Endothelial cell of umbilical vein (primary cell): ENCODE data around the gene TAMALIN. TPM values are rescaled to one million over a fixed set of nuclear protein-coding genes. Genes with fewer than 3 reads are reported as not detected.

Experiments
- BruUV-seq: library from RNA; stranded (reverse); fragments of 400-500 nt; replicated peaks from 2 replicates; lab custom pipeline; 2021; lab: Mats Ljungman, UMichigan
- CTCF ChIA-PET: fragments of 300-600, 350-600 bp; sonication (Branson Sonifier 250); formaldehyde crosslinking; loops from one replicate; lab custom pipeline; 2021; ENCODE audit warnings: antibody characterized with exemption, inconsistent platforms; lab: Charles Lee
- POLR2A ChIA-PET: fragments of 300-600, 350-600 bp; sonication (Branson Sonifier 250); formaldehyde crosslinking; loops from one replicate; lab custom pipeline; 2021; ENCODE audit warnings: antibody characterized with exemption, inconsistent platforms; lab: Charles Lee
- DNase-seq: peaks from one replicate; pipeline ENCODE4 v3.0.0-alpha.2; 2011; ENCODE audit warnings: low read depth, low spot score
- FAIRE-seq: peaks from 2 replicates; lab custom pipeline; 2011; peaks lifted over from hg19 to GRCh38; lab: Jason Lieb, UNC
- H2AFZ ChIP-seq: 2 replicates; pipeline ENCODE4 v1.6.0; 2012; ENCODE audit warnings: low read depth, low read length, control low read depth, inconsistent platforms
- H3K27ac ChIP-seq: 2 replicates; pipeline ENCODE4 v1.5.1; 2011; ENCODE audit warnings: low read depth, mild to moderate bottlenecking, control low read depth, low read length, moderate library complexity; ENCODE audit not compliant: insufficient read depth
- H3K27me3 ChIP-seq, 2 experiments: 2 replicates each; pipeline versions ENCODE4 v1.6.0 to v1.6.1; 2011; ENCODE audit warnings: low read length in 2 of 2, mixed read lengths in 1 of 2; ENCODE audit not compliant: control insufficient read depth in 2 of 2, insufficient read depth in 2 of 2
- H3K36me3 ChIP-seq, 2 experiments: 2 replicates in 1 of 2; 3 replicates in 1 of 2; pipeline ENCODE4 v1.5.1; 2011; ENCODE audit warnings: low read length in 2 of 2, mild to moderate bottlenecking in 1 of 2, moderate library complexity in 1 of 2; ENCODE audit not compliant: control insufficient read depth in 2 of 2, insufficient read depth in 2 of 2; ENCODE audit errors: extremely low read depth in 1 of 2
- H3K4me1 ChIP-seq: 3 replicates; pipeline ENCODE4 v1.5.1; 2011; ENCODE audit warnings: mild to moderate bottlenecking, low read length; ENCODE audit not compliant: control insufficient read depth, insufficient read depth; ENCODE audit errors: extremely low read depth
- H3K4me2 ChIP-seq: 2 replicates; pipeline ENCODE4 v1.6.1; 2011; ENCODE audit warnings: low read length, control low read depth, mixed read lengths; ENCODE audit not compliant: insufficient read depth
- H3K4me3 ChIP-seq, 3 experiments: fragments of 200-600 bp in 1 of 3; sonication (generic), shearing (Covaris generic) in 1 of 3; replicated peaks in 1 of 3; 2 replicates each; pipeline ENCODE4 v1.5.1; 2011 to 2016; ENCODE audit warnings: control low read depth in 3 of 3, low read length in 3 of 3, mild to moderate bottlenecking in 2 of 3, inconsistent platforms in 1 of 3, low read depth in 1 of 3, moderate library complexity in 1 of 3; ENCODE audit not compliant: insufficient read depth in 1 of 3
- H3K79me2 ChIP-seq: 2 replicates; pipeline ENCODE4 v1.6.0; 2012; ENCODE audit warnings: low read length, inconsistent platforms; ENCODE audit not compliant: control insufficient read depth, insufficient read depth
- H3K9ac ChIP-seq: replicated peaks from 2 replicates; pipeline ENCODE3; 2011; ENCODE audit warnings: low read length, control low read depth; ENCODE audit not compliant: insufficient read depth; ENCODE audit errors: extremely low read depth
- H3K9me1 ChIP-seq: replicated peaks from 3 replicates; pipeline ENCODE4 v1.6.0; 2011; ENCODE audit warnings: mild to moderate bottlenecking, low read length; ENCODE audit not compliant: control insufficient read depth, insufficient read depth; ENCODE audit errors: extremely low read depth
- H3K9me3 ChIP-seq: replicated peaks from 2 replicates; pipeline ENCODE4 v1.5.1; 2012; ENCODE audit warnings: low read length, inconsistent platforms; ENCODE audit not compliant: control insufficient read depth, insufficient read depth
- H4K20me1 ChIP-seq: replicated peaks from 2 replicates; pipeline ENCODE3; 2011; ENCODE audit warnings: mild to moderate bottlenecking, low read length; ENCODE audit not compliant: control insufficient read depth, insufficient read depth; ENCODE audit errors: extremely low read depth
- CTCF ChIP-seq, 2 donors: IDR thresholded peaks; 1 replicate in 1 of 2; 2 replicates in 1 of 2; pipeline ENCODE4 v1.5.1; 2011; ENCODE audit warnings: low read length in 2 of 2, mild to moderate bottlenecking in 2 of 2, moderate library complexity in 2 of 2, control low read depth in 1 of 2, inconsistent platforms in 1 of 2, low read depth in 1 of 2; ENCODE audit not compliant: insufficient read depth in 1 of 2; ENCODE audit errors: extremely low read depth in 1 of 2
- EZH2 ChIP-seq: IDR thresholded peaks from 2 replicates; pipeline ENCODE4 v1.6.1; 2012; ENCODE audit warnings: borderline replicate concordance, low read depth, mild to moderate bottlenecking, moderate library complexity, low read length, inconsistent platforms; ENCODE audit not compliant: severe bottlenecking
- FOS ChIP-seq: IDR thresholded peaks from 2 replicates; pipeline ENCODE4 v1.6.1; 2011; ENCODE audit warnings: mild to moderate bottlenecking, low read length, moderate library complexity, borderline replicate concordance; ENCODE audit not compliant: insufficient read depth
- JUN ChIP-seq: IDR thresholded peaks from 2 replicates; pipeline ENCODE4 v1.6.1; 2011; ENCODE audit warnings: borderline replicate concordance, low read depth; ENCODE audit not compliant: insufficient read length, insufficient read depth
- MAX ChIP-seq: IDR thresholded peaks from 2 replicates; pipeline ENCODE4 v1.6.1; 2011; ENCODE audit not compliant: insufficient read depth, insufficient read length
- MYC ChIP-seq: IDR thresholded peaks from one replicate; pipeline ENCODE4 v1.6.1; 2011; ENCODE audit warnings: mild to moderate bottlenecking, low read depth, low read length
- dilution Hi-C: fragments of 300-500 bp; cut with MboI; formaldehyde crosslinking; loops from one replicate; pipeline ENCODE4 v1.15.0; 2019; ENCODE audit warnings: low sequenced_read_pairs; ENCODE audit not compliant: extremely low pct_ligation_motif_present
- intact Hi-C: fragments of 100-400 bp; cut with micrococcal nuclease; formaldehyde crosslinking; loops from one replicate; pipeline ENCODE4 v1.10.0; 2022
- polyA plus RNA-seq, 4 experiments: library from polyadenylated mRNA; depleted of rRNA in 3 of 4; stranded (reverse) in 3 of 4; unstranded in 1 of 4; fragments of >200 nt; gene quantifications; 2 replicates each; pipeline versions ENCODE4 v1.2.1 to v1.2.3, GENCODE V29; 2011 to 2012; ENCODE audit warnings: missing spikeins in 1 of 4
- total RNA-seq: library from RNA; stranded (reverse); gene quantifications from 2 replicates; pipeline ENCODE4 v1.2.3, GENCODE V29; 2021

The TAMALIN gene
- total and polyA plus RNA-seq, 2 donors (not counting 3 experiments of a cell fraction or from before 2014, with no cell fraction given), result 53.3 to 87.5 TPM

- ChIA-PET CTCF (interaction anchor here (0.9 to 2.7 kb wide), 2 partner anchors 18 to 24 kb away, joined by 3 to 33 read pairs; no protein-coding TSS in a partner anchor), POLR2A (no interaction called here)
- FAIRE-seq (no peak), DNase-seq (no peak)
- Histone ChIP-seq H3K4me3 (no peak overlapping the region), H3K79me2 (no peaks in the 10 kb centered on the region), H3K4me1 (peaks cover 32% of the 10 kb centered on the region), H2AFZ (no peak overlapping the region), H3K9me3 (no peaks in the 10 kb centered on the region), H3K27me3 (no peaks in the 10 kb centered on the region), H4K20me1 (no peaks in the 10 kb centered on the region), H3K9me1 (no peaks in the 10 kb centered on the region), H3K4me2 (no peak overlapping the region), H3K27ac (no peak overlapping the region), H3K9ac (no peak overlapping the region), H3K36me3 (no peaks in the 10 kb centered on the region)
- intact Hi-C loops, result loop anchor here (2.0 kb wide), 1 partner anchor 55 kb away; no protein-coding TSS in a partner anchor
- no TSS peak for BruUV-seq
- dilution Hi-C loops, result no loop called here
- no peak for TF ChIP-seq JUN
- TF ChIP-seq FOS, result no peak
- TF ChIP-seq MYC, result no peak
- TF ChIP-seq MAX, result no peak
Measured at GRCh38 chr12:52049688-52050087, 42.9 kb downstream of the TAMALIN start.

- DNase-seq (no peak), FAIRE-seq (no peak)
- H3K9me1 ChIP-seq, result no peaks in the 10 kb centered on the region
- no peaks in the 10 kb centered on the region for H3K79me2 ChIP-seq
- intact Hi-C loops (loop anchor here (2.0 kb wide), 1 partner anchor 55 kb away; no protein-coding TSS in a partner anchor), dilution Hi-C loops (no loop called here)
- peak overlapping the region; percentile 11 to 36 (median 31) for H3K4me3 ChIP-seq
- H3K4me2 ChIP-seq, result peak overlapping the region; percentile 75
- no peaks in the 10 kb centered on the region for H3K36me3 ChIP-seq
- ChIA-PET POLR2A (interaction anchor here (1.2 kb wide), 1 partner anchor 40 kb away, joined by 6 read pairs; no protein-coding TSS in a partner anchor), CTCF (interaction anchor here (0.9 to 2.7 kb wide), 8 partner anchors 11 to 46 kb away, joined by 3 to 33 read pairs (median 5); no protein-coding TSS in a partner anchor)
- no peaks in the 10 kb centered on the region for H3K27me3 ChIP-seq
- peak overlapping the region; percentile 97 for H3K9ac ChIP-seq
- peak overlapping the region; percentile 85 for H3K27ac ChIP-seq
- peaks cover 27% of the 10 kb centered on the region for H3K4me1 ChIP-seq
- H3K9me3 ChIP-seq, result no peaks in the 10 kb centered on the region
- BruUV-seq, result no TSS peak
- H4K20me1 ChIP-seq, result no peaks in the 10 kb centered on the region
- TF ChIP-seq EZH2 (no peak), MAX (no peak), CTCF (IDR thresholded peaks at IDR 0.05; ENCODE audit: extremely low read depth in 1 of 2, insufficient read depth in 1 of 2, low read depth in 1 of 2, low read length in 2 of 2) (no peak), FOS (no peak), JUN (no peak)
- H2AFZ ChIP-seq, result peak overlapping the region; percentile 76
Measured at GRCh38 chr12:52050116-52050757, 43.5 kb downstream of the TAMALIN start.
